Stimulated activated naive CD8-positive, alpha-beta T cell treated with anti-CD3 and anti-CD28 coated beads, Interleukin-15, amount 100 ng/mL, for 72 hours (primary cell): ENCODE results near the gene THG1L.

Experiments
- ATAC-seq: fragments of 150-1000 bp; cut with Tn5 transposase; 2 replicates; pipeline ENCODE4 v1.10.0; 2021; ENCODE audit warnings: mild to moderate bottlenecking, moderate library complexity
- DNase-seq, 2 donors: peaks; one replicate each; pipeline ENCODE4 v3.0.0; 2021 to 2022
- H3K27ac Mint-ChIP-seq, 2 donors: one replicate each; pipeline ENCODE4 v1.8.0; 2022; ENCODE audit warnings: mild to moderate bottlenecking in 2 of 2, mixed read lengths in 2 of 2, moderate library complexity in 2 of 2
- H3K27me3 Mint-ChIP-seq: one replicate; pipeline ENCODE4 v1.8.0; 2022; ENCODE audit warnings: mixed read lengths
- H3K4me1 Mint-ChIP-seq: one replicate; pipeline ENCODE4 v1.8.0; 2022; ENCODE audit warnings: mild to moderate bottlenecking, mixed read lengths
- H3K4me3 Mint-ChIP-seq, 2 donors: one replicate each; pipeline ENCODE4 v1.8.0; 2022; ENCODE audit warnings: mild to moderate bottlenecking in 2 of 2, mixed read lengths in 2 of 2, moderate library complexity in 1 of 2
- H3K9me3 Mint-ChIP-seq, 2 donors: one replicate each; pipeline ENCODE4 v1.8.0; 2022; ENCODE audit warnings: mixed read lengths in 2 of 2

Gene THG1L

DNA sequence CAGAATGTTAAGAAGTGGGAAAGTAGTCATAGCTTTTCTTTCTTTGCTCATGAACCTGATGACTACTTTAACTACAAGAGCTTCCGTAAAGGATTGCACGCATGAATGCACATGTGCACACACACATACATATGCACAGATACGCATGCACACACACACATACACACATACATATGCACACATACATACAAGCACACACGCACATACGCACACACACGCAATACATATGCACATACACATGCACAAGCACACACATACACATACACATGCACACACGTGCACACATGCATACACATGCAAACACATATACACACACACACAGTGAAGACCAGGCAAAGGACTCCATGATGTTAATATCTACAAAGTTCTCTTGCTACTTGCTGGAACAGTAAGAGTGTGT lies 35.2 kb downstream of the THG1L start:
- Mint-ChIP-seq H3K27me3 (no peaks in the 10 kb centered on the region), H3K27ac (no peak overlapping the region), H3K4me3 (no peak overlapping the region), H3K4me1 (no peaks in the 10 kb centered on the region), H3K9me3 (no peaks in the 10 kb centered on the region)
- ATAC-seq (no peak), DNase-seq (no peak)

DNA sequence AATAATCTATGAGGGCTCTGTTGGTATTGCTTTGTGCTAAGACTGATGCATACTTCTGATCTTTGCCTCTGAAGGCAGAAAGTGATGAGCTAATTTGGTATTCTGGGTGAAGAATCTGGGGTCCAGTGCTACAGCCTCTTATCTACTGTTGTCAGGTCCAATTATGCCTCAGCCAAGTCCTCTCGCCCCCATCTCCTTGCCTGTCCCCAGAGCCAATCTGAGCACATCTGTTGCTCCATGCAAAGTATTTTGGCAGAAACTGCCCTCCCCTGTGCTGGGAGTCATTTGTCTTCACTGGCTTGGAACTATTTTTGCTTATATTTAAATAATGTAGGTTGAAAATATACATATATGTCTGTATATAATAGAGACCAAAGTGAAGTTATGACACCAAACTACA lies 35.7 kb downstream of the THG1L start:
- Mint-ChIP-seq H3K4me3 (no peak overlapping the region), H3K27ac (no peak overlapping the region), H3K9me3 (no peaks in the 10 kb centered on the region), H3K4me1 (no peaks in the 10 kb centered on the region), H3K27me3 (no peaks in the 10 kb centered on the region)
- DNase-seq = no peak
- no peak for ATAC-seq

DNA sequence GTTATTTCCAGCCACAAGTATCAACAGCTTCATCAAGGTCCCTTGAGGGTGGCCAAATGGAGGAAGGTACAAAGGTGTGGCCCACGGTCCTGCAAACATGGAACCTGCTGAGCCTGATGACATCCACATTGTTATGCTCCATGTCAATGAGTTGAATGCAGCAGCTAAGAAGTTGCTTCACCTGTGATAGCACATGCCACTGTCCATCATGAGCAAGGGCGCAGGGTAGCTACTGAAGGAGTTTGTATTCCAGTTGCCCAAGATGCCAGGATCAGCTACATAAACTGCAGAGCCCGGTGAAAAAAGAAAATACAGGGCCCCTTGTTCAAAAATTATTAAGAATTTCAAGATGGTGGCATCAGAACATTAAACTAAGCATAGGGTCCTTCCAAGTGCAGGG lies 36.5 kb downstream of the THG1L start:
- H3K27me3 Mint-ChIP-seq = no peaks in the 10 kb centered on the region
- no peak overlapping the region for H3K27ac Mint-ChIP-seq
- no peak overlapping the region for H3K4me3 Mint-ChIP-seq
- no peak for ATAC-seq
- no peaks in the 10 kb centered on the region for H3K9me3 Mint-ChIP-seq
- no peak for DNase-seq
- H3K4me1 Mint-ChIP-seq = no peaks in the 10 kb centered on the region

DNA sequence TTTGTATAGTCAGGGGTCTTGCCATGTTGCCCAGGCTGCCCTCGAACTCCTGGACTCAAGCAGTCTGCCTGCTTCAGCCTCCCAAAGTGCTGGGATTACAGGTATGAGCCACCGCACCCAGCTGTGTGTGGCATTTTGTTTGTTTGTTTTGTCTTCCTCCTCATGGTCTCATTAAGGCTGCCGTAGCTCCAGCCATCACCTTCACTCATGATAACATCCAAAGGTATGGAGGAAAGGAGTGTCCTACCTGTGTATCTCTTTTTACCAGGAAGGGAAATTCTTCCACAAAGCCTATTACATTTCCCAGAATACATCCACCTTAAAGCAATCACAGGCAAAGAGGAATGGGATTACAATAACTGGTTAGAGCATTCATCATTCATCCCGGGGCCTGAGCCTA lies 39.4 kb downstream of the THG1L start:
- H3K4me3 Mint-ChIP-seq = no peak overlapping the region
- no peak overlapping the region for H3K27ac Mint-ChIP-seq
- DNase-seq = no peak
- ATAC-seq = no peak
- no peaks in the 10 kb centered on the region for H3K9me3 Mint-ChIP-seq
- H3K4me1 Mint-ChIP-seq = no peaks in the 10 kb centered on the region
- no peaks in the 10 kb centered on the region for H3K27me3 Mint-ChIP-seq

DNA sequence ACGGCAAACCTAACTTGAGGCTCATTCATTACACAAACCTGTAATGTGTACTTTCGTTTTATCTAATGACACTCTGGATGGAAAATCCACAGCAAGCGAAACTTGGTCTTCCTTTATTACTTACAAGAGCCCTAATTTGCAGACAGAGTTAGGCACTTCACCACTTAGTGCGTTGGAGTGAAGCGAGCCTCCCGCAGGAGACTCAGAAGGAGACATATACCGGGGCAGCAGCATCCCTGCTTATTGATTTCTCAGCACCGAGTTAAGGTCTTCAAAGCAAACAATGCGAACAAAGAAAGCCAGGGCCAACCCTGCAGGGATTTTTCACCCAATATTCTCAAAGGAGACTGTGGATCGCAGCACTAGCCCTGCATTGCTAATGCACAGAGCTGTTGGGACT lies 40.9 kb downstream of the THG1L start:
- DNase-seq (no peak), ATAC-seq (no peak)
- no peaks in the 10 kb centered on the region for H3K27me3 Mint-ChIP-seq

DNA sequence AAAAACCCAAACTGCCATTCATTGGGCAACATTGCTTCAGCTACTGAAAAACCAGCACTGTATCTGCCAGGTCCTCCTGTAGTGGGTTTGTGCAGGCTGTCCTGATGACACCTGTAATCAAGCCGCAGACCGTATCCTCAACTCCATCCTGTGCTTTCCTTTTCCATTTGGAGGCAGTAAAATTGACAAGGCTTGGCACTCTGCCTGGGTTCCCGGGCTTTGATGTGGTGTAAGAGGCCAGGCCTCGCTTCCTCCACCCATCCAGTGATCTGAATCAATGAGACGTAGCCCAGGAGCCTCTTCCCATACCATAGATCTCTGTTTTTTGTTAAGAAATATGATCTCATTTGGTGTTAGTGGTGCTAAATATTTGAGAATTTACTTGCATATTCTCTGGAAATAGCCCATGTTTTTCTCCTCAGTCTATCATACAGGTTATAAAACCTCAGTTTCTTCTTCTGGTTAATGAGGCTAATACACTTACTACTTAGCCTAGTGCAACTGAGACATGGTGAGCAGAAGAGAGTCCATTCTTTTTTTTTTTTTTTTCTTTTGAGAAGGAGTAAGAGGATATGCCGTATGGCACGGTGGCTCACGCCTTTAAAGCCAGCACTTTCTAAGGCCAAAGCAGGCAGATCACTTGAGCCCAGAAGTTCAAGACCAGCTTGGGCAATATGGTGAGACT lies 47.0 kb downstream of the THG1L start:
- Mint-ChIP-seq H3K4me1 (no peaks in the 10 kb centered on the region), H3K27me3 (no peaks in the 10 kb centered on the region), H3K27ac (peak overlapping the region in 1 of 2 donors; percentile 71), H3K4me3 (no peak overlapping the region), H3K9me3 (no peaks in the 10 kb centered on the region)
- ATAC-seq (no peak), DNase-seq (no peak)

More for the DNA sequence above, 40.9 kb downstream of the THG1L start:
- Mint-ChIP-seq H3K27ac (no peak overlapping the region), H3K4me1 (no peaks in the 10 kb centered on the region), H3K4me3 (no peak overlapping the region), H3K9me3 (no peaks in the 10 kb centered on the region)

DNA sequence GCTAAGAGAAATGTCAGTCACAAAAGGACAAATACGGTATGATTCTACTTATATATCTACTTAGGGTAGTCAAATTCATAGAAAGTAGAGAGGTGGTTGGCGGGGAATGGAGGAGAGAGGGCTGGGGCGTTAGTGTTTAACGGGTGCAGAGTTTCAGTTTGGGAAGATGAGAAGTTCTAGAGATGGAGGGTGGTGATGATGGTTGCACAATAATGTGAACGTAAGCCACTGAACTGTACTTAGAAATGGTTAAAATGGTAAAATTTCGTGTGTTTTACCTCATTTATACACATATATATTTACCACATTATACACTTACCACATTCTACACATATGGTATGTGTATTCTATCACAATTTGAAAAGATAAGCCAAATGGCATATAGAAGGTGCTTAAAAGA lies 48.0 kb downstream of the THG1L start:
- no peaks in the 10 kb centered on the region for H3K4me1 Mint-ChIP-seq
- no peaks in the 10 kb centered on the region for H3K9me3 Mint-ChIP-seq
- no peaks in the 10 kb centered on the region for H3K27me3 Mint-ChIP-seq
- no peak overlapping the region for H3K4me3 Mint-ChIP-seq
- no peak for ATAC-seq
- no peak for DNase-seq
- no peak overlapping the region for H3K27ac Mint-ChIP-seq

DNA sequence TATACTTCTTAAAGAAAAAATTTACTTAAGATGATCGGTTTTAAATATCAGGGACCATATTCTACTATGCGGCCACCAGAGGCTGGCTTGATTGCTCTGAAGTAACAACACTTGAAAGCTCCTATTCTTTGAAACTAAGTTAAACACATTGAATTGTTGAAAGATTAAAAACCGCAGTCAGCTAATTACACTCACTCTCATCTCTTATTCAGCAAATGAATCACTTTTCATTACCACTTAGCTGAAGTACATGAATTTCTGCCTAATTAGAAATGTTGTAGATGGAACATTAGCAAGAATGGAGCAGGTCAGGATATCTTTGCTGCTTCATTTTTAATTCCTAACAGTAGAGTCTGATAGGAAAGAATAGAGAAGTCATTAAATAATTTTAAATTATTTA lies 54.6 kb downstream of the THG1L start:
- H3K27me3 Mint-ChIP-seq = no peaks in the 10 kb centered on the region
- no peaks in the 10 kb centered on the region for H3K4me1 Mint-ChIP-seq
- H3K9me3 Mint-ChIP-seq = no peaks in the 10 kb centered on the region
- no peak for DNase-seq
- no peak overlapping the region for H3K4me3 Mint-ChIP-seq
- no peak overlapping the region for H3K27ac Mint-ChIP-seq
- no peak for ATAC-seq
